Activated naive CD4-positive, alpha-beta T cell treated with anti-CD3 and anti-CD28 coated beads, Interleukin-2, amount 10 ng/mL, durations not matched to agents 7 days and 5 days (primary cell): ENCODE data around the gene CRHR1.
"Not testable (repeated sequence)": the region's sequence is repeated elsewhere in the genome, so short reads cannot be mapped to it uniquely, and the experiment has no call there.

Experiments
- CTCF ChIA-PET: fragments of 350-600 bp; sonication (Branson Sonifier 250); formaldehyde crosslinking; loops from one replicate; lab custom pipeline; 2021; ENCODE audit warnings: antibody characterized with exemption; lab: Charles Lee
- DNase-seq: peaks from one replicate; pipeline ENCODE4 v3.0.0-alpha.2; 2020
- H3K27ac Mint-ChIP-seq: one replicate; pipeline ENCODE4 v1.8.0; 2021; ENCODE audit warnings: mild to moderate bottlenecking, moderate library complexity, mixed read lengths
- H3K27me3 Mint-ChIP-seq: one replicate; pipeline ENCODE4 v1.8.0; 2021; ENCODE audit warnings: mild to moderate bottlenecking, mixed read lengths
- H3K36me3 Mint-ChIP-seq: one replicate; pipeline ENCODE4 v1.8.0; 2021; ENCODE audit warnings: mixed read lengths
- H3K4me1 Mint-ChIP-seq: one replicate; pipeline ENCODE4 v1.8.0; 2021; ENCODE audit warnings: mixed read lengths
- H3K4me3 Mint-ChIP-seq: one replicate; pipeline ENCODE4 v1.8.0; 2021; ENCODE audit warnings: mild to moderate bottlenecking, moderate library complexity, mixed read lengths
- H3K9me3 Mint-ChIP-seq: one replicate; pipeline ENCODE4 v1.8.0; 2021; ENCODE audit warnings: mixed read lengths

Gene CRHR1

GRCh38 chr17:45784293-45784740 lies at the start of gene CRHR1:
TSS of gene CRHR1 (plus strand) at chr17:45784320. CDS start at chr17:45784545, 225 bp downstream.
- H3K36me3 Mint-ChIP-seq, result no peaks in the 10 kb centered on the region
- peak within 1 kb of the TSS; percentile 61 for H3K4me3 Mint-ChIP-seq
- H3K9me3 Mint-ChIP-seq, result no peaks in the 10 kb centered on the region
- no peak for DNase-seq
- H3K27ac Mint-ChIP-seq, result no peak within 1 kb of the TSS
- CTCF ChIA-PET, result no interaction called here
- peaks cover 96% of the 10 kb centered on the region for H3K27me3 Mint-ChIP-seq
- peaks cover 8% of the 10 kb centered on the region for H3K4me1 Mint-ChIP-seq

GRCh38 chr17:45734598-45734997 lies 49.5 kb upstream of the CRHR1 start:
- no peak overlapping the region for H3K4me3 Mint-ChIP-seq
- H3K27me3 Mint-ChIP-seq, result peaks cover 25% of the 10 kb centered on the region
- no peak overlapping the region for H3K27ac Mint-ChIP-seq
- no peaks in the 10 kb centered on the region for H3K4me1 Mint-ChIP-seq
- DNase-seq, result no peak
- CTCF ChIA-PET, result no interaction called here
- no peaks in the 10 kb centered on the region for H3K36me3 Mint-ChIP-seq
- peaks cover 2% of the 10 kb centered on the region for H3K9me3 Mint-ChIP-seq

GRCh38 chr17:45735488-45735887 lies 48.6 kb upstream of the CRHR1 start:
- peaks cover 24% of the 10 kb centered on the region for H3K27me3 Mint-ChIP-seq
- no peak for DNase-seq

GRCh38 chr17:45739786-45740185 lies 44.3 kb upstream of the CRHR1 start:
- no peaks in the 10 kb centered on the region for H3K36me3 Mint-ChIP-seq
- H3K4me3 Mint-ChIP-seq, result no peak overlapping the region
- no peak for DNase-seq
- no peaks in the 10 kb centered on the region for H3K9me3 Mint-ChIP-seq
- CTCF ChIA-PET, result no interaction called here
- H3K4me1 Mint-ChIP-seq, result peaks cover 4% of the 10 kb centered on the region
- H3K27ac Mint-ChIP-seq, result no peak overlapping the region
- peaks cover 37% of the 10 kb centered on the region for H3K27me3 Mint-ChIP-seq

More at GRCh38 chr17:45735488-45735887, 48.6 kb upstream of the CRHR1 start:
- Mint-ChIP-seq H3K4me3 (no peak overlapping the region), H3K27ac (no peak overlapping the region), H3K36me3 (no peaks in the 10 kb centered on the region), H3K4me1 (peaks cover 1% of the 10 kb centered on the region), H3K9me3 (peaks cover 2% of the 10 kb centered on the region)
- CTCF ChIA-PET, result no interaction called here

GRCh38 chr17:45740553-45741330 lies 43.4 kb upstream of the CRHR1 start:
- Mint-ChIP-seq H3K27me3 (peaks cover 42% of the 10 kb centered on the region), H3K4me1 (peaks cover 4% of the 10 kb centered on the region), H3K36me3 (no peaks in the 10 kb centered on the region), H3K27ac (no peak overlapping the region), H3K4me3 (no peak overlapping the region), H3K9me3 (no peaks in the 10 kb centered on the region)
- DNase-seq, result peak; percentile 52
- CTCF ChIA-PET, result no interaction called here

- CTCF ChIA-PET, result no interaction called here
- H3K4me1 Mint-ChIP-seq, result peaks cover 4% of the 10 kb centered on the region
- no peak overlapping the region for H3K27ac Mint-ChIP-seq
- no peak for DNase-seq
- H3K36me3 Mint-ChIP-seq, result no peaks in the 10 kb centered on the region
- H3K9me3 Mint-ChIP-seq, result no peaks in the 10 kb centered on the region
- H3K4me3 Mint-ChIP-seq, result no peak overlapping the region
- peaks cover 51% of the 10 kb centered on the region for H3K27me3 Mint-ChIP-seq
Measured at GRCh38 chr17:45742251-45742650, 41.9 kb upstream of the CRHR1 start.

- Mint-ChIP-seq H3K4me3 (no peak overlapping the region), H3K4me1 (peaks cover 4% of the 10 kb centered on the region), H3K27me3 (peaks cover 49% of the 10 kb centered on the region), H3K27ac (no peak overlapping the region), H3K9me3 (no peaks in the 10 kb centered on the region), H3K36me3 (no peaks in the 10 kb centered on the region)
- DNase-seq, result no peak
- CTCF ChIA-PET, result no interaction called here
Measured at GRCh38 chr17:45743626-45744326, 40.3 kb upstream of the CRHR1 start.

- H3K9me3 Mint-ChIP-seq, H3K4me1 Mint-ChIP-seq, CTCF ChIA-PET, H3K27ac Mint-ChIP-seq, H3K36me3 Mint-ChIP-seq, DNase-seq, H3K4me3 Mint-ChIP-seq: not testable (repeated sequence)
- peaks cover 46% of the 10 kb centered on the region for H3K27me3 Mint-ChIP-seq
Measured at GRCh38 chr17:45744826-45745225, 39.3 kb upstream of the CRHR1 start.

GRCh38 chr17:45745601-45746494 lies 38.3 kb upstream of the CRHR1 start:
- Mint-ChIP-seq H3K27me3 (peaks cover 41% of the 10 kb centered on the region), H3K4me3 (no peak overlapping the region), H3K27ac (no peak overlapping the region), H3K9me3 (no peaks in the 10 kb centered on the region), H3K36me3 (no peaks in the 10 kb centered on the region), H3K4me1 (no peaks in the 10 kb centered on the region)
- no peak for DNase-seq
- CTCF ChIA-PET, result no interaction called here

GRCh38 chr17:45747911-45748310 lies 36.2 kb upstream of the CRHR1 start:
- CTCF ChIA-PET, result no interaction called here
- Mint-ChIP-seq H3K4me1 (no peaks in the 10 kb centered on the region), H3K9me3 (no peaks in the 10 kb centered on the region), H3K36me3 (no peaks in the 10 kb centered on the region), H3K4me3 (no peak overlapping the region), H3K27me3 (peaks cover 38% of the 10 kb centered on the region), H3K27ac (no peak overlapping the region)
- no peak for DNase-seq

GRCh38 chr17:45748731-45749310 lies 35.3 kb upstream of the CRHR1 start:
- Mint-ChIP-seq H3K27me3 (peaks cover 42% of the 10 kb centered on the region), H3K27ac (no peak overlapping the region), H3K4me1 (no peaks in the 10 kb centered on the region), H3K36me3 (no peaks in the 10 kb centered on the region), H3K4me3 (no peak overlapping the region), H3K9me3 (no peaks in the 10 kb centered on the region)
- CTCF ChIA-PET, result no interaction called here
- DNase-seq, result no peak

- H3K9me3 Mint-ChIP-seq, result no peaks in the 10 kb centered on the region
- no peak overlapping the region for H3K4me3 Mint-ChIP-seq
- CTCF ChIA-PET, result no interaction called here
- no peak for DNase-seq
- H3K36me3 Mint-ChIP-seq, result no peaks in the 10 kb centered on the region
- H3K27me3 Mint-ChIP-seq, result peaks cover 36% of the 10 kb centered on the region
- H3K4me1 Mint-ChIP-seq, result no peaks in the 10 kb centered on the region
- no peak overlapping the region for H3K27ac Mint-ChIP-seq
Measured at GRCh38 chr17:45749831-45750335, 34.2 kb upstream of the CRHR1 start.

- Mint-ChIP-seq H3K4me3 (no peak overlapping the region), H3K9me3 (no peaks in the 10 kb centered on the region), H3K27me3 (peaks cover 34% of the 10 kb centered on the region), H3K27ac (no peak overlapping the region), H3K4me1 (no peaks in the 10 kb centered on the region), H3K36me3 (no peaks in the 10 kb centered on the region)
- CTCF ChIA-PET, result no interaction called here
- DNase-seq, result no peak
Measured at GRCh38 chr17:45750779-45751440, 33.2 kb upstream of the CRHR1 start.
